Measurements from ENCODE around the gene SAPCD2. TPM values are rescaled to one million over a fixed set of nuclear protein-coding genes. Genes with fewer than 3 reads are reported as not detected.

The SAPCD2 gene
- polyA plus RNA-seq, 3 donors = 0.03 to 3.1 (median 1.7) TPM

GRCh38 chr9:137042751-137043727 lies 27.3 kb downstream of the SAPCD2 start:
- H3K27me3 ChIP-seq (ENCODE audit: control insufficient read depth in 2 of 2, insufficient read depth in 2 of 2, low read length in 2 of 2) = peaks cover 20 to 47% of the 10 kb centered on the region in 2 donors
- no peak overlapping the region for H3K9ac ChIP-seq (ENCODE audit: insufficient read depth, low read length, poor library complexity, severe bottlenecking)
- H3K4me1 ChIP-seq (ENCODE audit: control insufficient read depth in 1 of 2, insufficient read depth in 2 of 2, low read length in 2 of 2) = peaks cover 18 to 30% of the 10 kb centered on the region in 2 donors
- peaks cover 40 to 52% (median 50%) of the 10 kb centered on the region in 3 donors for H3K27me3 Mint-ChIP-seq (ENCODE audit: low read depth in 3 of 3)
- no peak overlapping the region for H3K27ac Mint-ChIP-seq
- WGBS (ENCODE audit: insufficient coverage) = 83% methylated on average over 34 of the region's 36 CpGs
- H3K9me3 ChIP-seq (replicated peaks in 1 of 2; ENCODE audit: control insufficient read depth in 1 of 2, insufficient read depth in 1 of 2, low read length in 2 of 2) = peaks cover 0 to 13% of the 10 kb centered on the region in 2 donors
- H3K4me2 ChIP-seq (replicated peaks; ENCODE audit: extremely low read depth, low read length, poor library complexity, severe bottlenecking) = no peak overlapping the region
- no peaks in the 10 kb centered on the region for H3K79me2 ChIP-seq (ENCODE audit: insufficient read depth, low read length)
- H3K36me3 ChIP-seq (replicated peaks in 1 of 2; ENCODE audit: control insufficient read depth in 1 of 2, insufficient read depth in 2 of 2, low read length in 2 of 2) = no peaks in the 10 kb centered on the region
- H2AFZ ChIP-seq (ENCODE audit: insufficient read depth, low read depth, low read length, poor library complexity, severe bottlenecking) = no peak overlapping the region
- peaks cover 23% of the 10 kb centered on the region for H4K20me1 ChIP-seq (ENCODE audit: insufficient read depth, low read length)
- H3K4me3 Mint-ChIP-seq = peak overlapping the region in 1 of 2 donors; percentile 39
- no peak overlapping the region for H3K4me3 ChIP-seq (replicated peaks in 1 of 3; ENCODE audit: low read depth in 2 of 3, low read length in 3 of 3)
- H3K9me3 Mint-ChIP-seq = peaks cover 0 to 7% (median 2%) of the 10 kb centered on the region in 7 donors
- H3K27ac ChIP-seq (ENCODE audit: low read depth in 1 of 2, low read length in 2 of 2) = no peak overlapping the region
- no peak for TF ChIP-seq CTCF (IDR thresholded peaks at IDR 0.05)
- intact Hi-C loops (cut with micrococcal nuclease) = loop anchor here in 1 of 2 donors (1.0 kb wide), 1 partner anchor 9 kb away; no protein-coding TSS in a partner anchor
- H3K4me1 Mint-ChIP-seq = peaks cover 13% of the 10 kb centered on the region
- peaks cover 3 to 13% of the 10 kb centered on the region in 2 donors for H3K36me3 Mint-ChIP-seq
- DNase-seq = no peak

GRCh38 chr9:137041124-137041523 lies 29.2 kb downstream of the SAPCD2 start:
- peaks cover 0 to 5% (median 2%) of the 10 kb centered on the region in 7 donors for H3K9me3 Mint-ChIP-seq
- intact Hi-C loops (cut with micrococcal nuclease) = no loop called here
- Histone ChIP-seq H3K4me2 (replicated peaks; ENCODE audit: extremely low read depth, low read length, poor library complexity, severe bottlenecking) (no peak overlapping the region), H3K9ac (ENCODE audit: insufficient read depth, low read length, poor library complexity, severe bottlenecking) (no peak overlapping the region), H3K4me1 (ENCODE audit: control insufficient read depth in 1 of 2, insufficient read depth in 2 of 2, low read length in 2 of 2) (peaks cover 14 to 25% of the 10 kb centered on the region in 2 donors), H2AFZ (ENCODE audit: insufficient read depth, low read depth, low read length, poor library complexity, severe bottlenecking) (no peak overlapping the region), H3K27ac (ENCODE audit: low read depth in 1 of 2, low read length in 2 of 2) (no peak overlapping the region), H3K9me3 (replicated peaks in 1 of 2; ENCODE audit: control insufficient read depth in 1 of 2, insufficient read depth in 1 of 2, low read length in 2 of 2) (peaks cover 0 to 7% of the 10 kb centered on the region in 2 donors), H4K20me1 (ENCODE audit: insufficient read depth, low read length) (peaks cover 42% of the 10 kb centered on the region), H3K27me3 (ENCODE audit: control insufficient read depth in 2 of 2, insufficient read depth in 2 of 2, low read length in 2 of 2) (peaks cover 14 to 28% of the 10 kb centered on the region in 2 donors), H3K36me3 (replicated peaks in 1 of 2; ENCODE audit: control insufficient read depth in 1 of 2, insufficient read depth in 2 of 2, low read length in 2 of 2) (peaks cover 8 to 15% of the 10 kb centered on the region in 2 donors), H3K4me3 (replicated peaks in 1 of 3; ENCODE audit: low read depth in 2 of 3, low read length in 3 of 3) (no peak overlapping the region), H3K79me2 (ENCODE audit: insufficient read depth, low read length) (peaks cover 2% of the 10 kb centered on the region)
- peaks cover 6 to 25% of the 10 kb centered on the region in 2 donors for H3K36me3 Mint-ChIP-seq
- TF ChIP-seq CTCF (IDR thresholded peaks at IDR 0.05) = no peak
- no peak overlapping the region for H3K27ac Mint-ChIP-seq
- H3K4me3 Mint-ChIP-seq = no peak overlapping the region
- H3K4me1 Mint-ChIP-seq = peaks cover 9% of the 10 kb centered on the region
- DNase-seq = no peak
- peaks cover 24 to 33% (median 30%) of the 10 kb centered on the region in 3 donors for H3K27me3 Mint-ChIP-seq (ENCODE audit: low read depth in 3 of 3)
- WGBS (ENCODE audit: insufficient coverage) = 68% methylated on average over 5 of the region's 16 CpGs

Measured in CD14-positive monocyte (primary cell).